Neuronal stem cell (in vitro differentiated cells): Measurements from ENCODE around the gene AQP7.

Source experiments
- DNase-seq: peaks from one replicate; pipeline ENCODE4 v3.0.0-alpha.2; 2013; ENCODE audit warnings: low spot score
- H2AFZ ChIP-seq: one replicate; pipeline ENCODE4 v1.6.1; 2013; ENCODE audit warnings: mild to moderate bottlenecking, low read length, inconsistent platforms
- H2AK5ac ChIP-seq: 2 replicates; pipeline ENCODE4 v1.6.1; 2013; ENCODE audit warnings: low read depth, mild to moderate bottlenecking, inconsistent platforms, low read length, moderate library complexity, mixed read lengths
- H2BK120ac ChIP-seq: 2 replicates; pipeline ENCODE4 v1.6.1; 2013; ENCODE audit warnings: low read depth, mild to moderate bottlenecking, inconsistent platforms, low read length, moderate library complexity, mixed read lengths
- H2BK12ac ChIP-seq: one replicate; pipeline ENCODE4 v1.6.1; 2013; ENCODE audit warnings: low read length, inconsistent platforms
- H2BK15ac ChIP-seq: 2 replicates; pipeline ENCODE4 v1.6.1; 2013; ENCODE audit warnings: mild to moderate bottlenecking, low read length, inconsistent platforms, mixed read lengths
- H2BK5ac ChIP-seq: one replicate; pipeline ENCODE4 v1.6.1; 2013; ENCODE audit warnings: inconsistent platforms, mild to moderate bottlenecking, low read length, moderate library complexity
- H3K14ac ChIP-seq: one replicate; pipeline ENCODE4 v1.6.1; 2013; ENCODE audit warnings: low read length, inconsistent platforms
- H3K18ac ChIP-seq: 2 replicates; pipeline ENCODE4 v1.6.1; 2013; ENCODE audit warnings: low read length, inconsistent platforms
- H3K23ac ChIP-seq: 2 replicates; pipeline ENCODE4 v1.6.1; 2013; ENCODE audit warnings: low read depth, mild to moderate bottlenecking, mixed read lengths, low read length, inconsistent platforms; ENCODE audit not compliant: poor library complexity
- H3K27ac ChIP-seq: replicated peaks from 3 replicates; pipeline ENCODE4 v1.5.1; 2013; ENCODE audit warnings: low read length, inconsistent platforms
- H3K27me3 ChIP-seq, 3 experiments: 2 replicates each; pipeline ENCODE4 v1.6.1; 2013; ENCODE audit warnings: low read length in 3 of 3, mild to moderate bottlenecking in 2 of 3, inconsistent platforms in 1 of 3, low read depth in 1 of 3, mixed read lengths in 1 of 3, moderate library complexity in 1 of 3; ENCODE audit not compliant: control insufficient read depth in 3 of 3, insufficient read depth in 3 of 3
- H3K36me3 ChIP-seq, 2 donors: replicated peaks in 1 of 2; 2 replicates each; pipeline ENCODE4 v1.6.1; 2013; ENCODE audit warnings: low read length in 2 of 2; ENCODE audit not compliant: control insufficient read depth in 2 of 2, insufficient read depth in 2 of 2
- H3K4ac ChIP-seq: 2 replicates; pipeline ENCODE4 v1.6.1; 2013; ENCODE audit warnings: inconsistent platforms, mild to moderate bottlenecking, low read length, moderate library complexity
- H3K4me1 ChIP-seq, 2 donors: 1 replicate in 1 of 2; 2 replicates in 1 of 2; pipeline ENCODE4 v1.6.1; 2013; ENCODE audit warnings: low read length in 2 of 2, low read depth in 1 of 2; ENCODE audit not compliant: control insufficient read depth in 2 of 2, insufficient read depth in 1 of 2
- H3K4me2 ChIP-seq: one replicate; pipeline ENCODE4 v1.6.1; 2013; ENCODE audit warnings: mild to moderate bottlenecking, low read length, inconsistent platforms; ENCODE audit not compliant: insufficient read depth, poor library complexity, severe bottlenecking
- H3K4me3 ChIP-seq, 2 donors: 2 replicates each; pipeline ENCODE4 v1.5.1; 2013; ENCODE audit warnings: low read length in 2 of 2, mild to moderate bottlenecking in 2 of 2, inconsistent platforms in 1 of 2, moderate library complexity in 1 of 2
- H3K79me1 ChIP-seq: one replicate; pipeline ENCODE4 v1.6.1; 2013; ENCODE audit warnings: low read depth, mild to moderate bottlenecking, inconsistent platforms, low read length, moderate library complexity
- H3K9ac ChIP-seq: one replicate; pipeline ENCODE4 v1.6.1; 2013; ENCODE audit warnings: mild to moderate bottlenecking, low read depth, low read length, inconsistent platforms; ENCODE audit not compliant: poor library complexity
- H3K9me3 ChIP-seq, 2 donors: replicated peaks in 1 of 2; 2 replicates each; pipeline versions ENCODE3 to v1.6.1; 2013; ENCODE audit warnings: low read length in 2 of 2, mild to moderate bottlenecking in 2 of 2, inconsistent platforms in 1 of 2, low read depth in 1 of 2, mixed read lengths in 1 of 2, moderate library complexity in 1 of 2; ENCODE audit not compliant: control insufficient read depth in 2 of 2, insufficient read depth in 1 of 2
- H4K8ac ChIP-seq: one replicate; pipeline ENCODE4 v1.6.1; 2013; ENCODE audit warnings: low read depth, mild to moderate bottlenecking, inconsistent platforms, low read length, moderate library complexity
- H4K91ac ChIP-seq: one replicate; pipeline ENCODE4 v1.6.1; 2013; ENCODE audit warnings: low read length, low read depth, mild to moderate bottlenecking, inconsistent platforms; ENCODE audit not compliant: poor library complexity
- WGBS, 2 donors: extraction: QIAGEN DNeasy Blood & Tissue Kit; methylation state at CpG; one replicate each; pipeline ENCODE4 v1.1.7; 2013; ENCODE audit warnings: missing lambda C conversion rate in 2 of 2, mixed read lengths in 1 of 2; ENCODE audit not compliant: insufficient read length in 2 of 2, insufficient replicate concordance in 1 of 2; ENCODE audit errors: extremely low coverage in 2 of 2; 5-methylcytosine and 5-hydroxymethylcytosine counted together

AQP7 gene

DNA sequence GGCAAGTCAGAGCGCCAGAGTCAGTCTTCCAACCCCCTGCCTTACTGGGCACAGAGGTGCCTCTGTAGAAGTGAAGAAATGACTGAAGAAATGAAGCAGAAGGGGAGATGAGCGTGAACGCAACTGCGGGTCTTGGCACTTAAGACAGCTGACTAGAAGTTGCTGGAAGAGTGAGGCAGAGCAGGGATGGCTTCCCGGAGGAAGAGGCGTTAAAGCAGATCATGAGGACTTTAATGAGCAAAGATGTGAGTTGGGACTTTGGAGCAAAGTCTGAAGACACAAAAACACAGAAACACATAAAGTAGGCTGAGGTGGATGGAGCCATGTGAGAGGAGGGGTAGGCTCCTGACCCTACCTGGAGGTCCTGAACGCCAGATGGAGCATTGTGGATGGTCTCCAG, 37.8 kb upstream of the AQP7 start:
- no peaks in the 10 kb centered on the region for H3K36me3 ChIP-seq
- no peaks in the 10 kb centered on the region for H3K79me1 ChIP-seq
- H2BK12ac ChIP-seq, result no peak overlapping the region
- no peak overlapping the region for H2BK5ac ChIP-seq
- no peak overlapping the region for H3K9ac ChIP-seq
- H3K27me3 ChIP-seq, result peaks cover 0 to 45% (median 0%) of the 10 kb centered on the region in 3 experiments
- no peak overlapping the region for H2AK5ac ChIP-seq
- H3K23ac ChIP-seq, result no peak overlapping the region
- peak overlapping the region; percentile 52 for H3K18ac ChIP-seq
- no peak overlapping the region for H2AFZ ChIP-seq
- no peak overlapping the region for H4K8ac ChIP-seq
- no peak overlapping the region for H3K27ac ChIP-seq
- H2BK120ac ChIP-seq, result no peak overlapping the region
- DNase-seq, result no peak
- no peak overlapping the region for H3K14ac ChIP-seq
- H3K4me3 ChIP-seq, result no peak overlapping the region
- no CpG with 5 or more reads among the region's 7 CpGs for WGBS, 2 donors
- H3K4me1 ChIP-seq, result peaks cover 0 to 18% of the 10 kb centered on the region in 2 donors
- no peaks in the 10 kb centered on the region for H3K9me3 ChIP-seq
- no peak overlapping the region for H4K91ac ChIP-seq
- H3K4me2 ChIP-seq, result no peak overlapping the region
- no peak overlapping the region for H3K4ac ChIP-seq
- peak overlapping the region; percentile 74 for H2BK15ac ChIP-seq

DNA sequence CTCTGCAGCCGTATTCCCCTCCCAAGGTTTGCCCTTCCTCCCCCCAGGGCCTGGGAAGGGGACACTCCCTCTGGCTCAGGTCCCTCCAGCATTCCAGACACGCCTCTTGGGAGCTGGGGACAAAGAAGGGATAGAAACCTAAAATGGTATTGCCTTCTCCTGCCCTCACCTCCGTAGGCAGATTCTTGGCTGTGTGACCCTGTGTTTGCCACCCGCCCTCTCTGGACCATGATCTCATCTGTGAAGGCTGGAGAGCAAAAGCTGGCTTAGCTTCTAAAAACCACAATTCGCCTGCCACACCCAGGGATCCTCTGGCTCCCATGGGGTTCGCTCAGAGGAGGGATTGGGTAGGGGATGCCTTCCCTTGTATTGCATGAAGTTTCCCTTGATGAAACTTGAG, 37.4 kb upstream of the AQP7 start:
- no CpG with 5 or more reads among the region's 6 CpGs for WGBS, 2 donors
- H2AFZ ChIP-seq, result no peak overlapping the region

DNA sequence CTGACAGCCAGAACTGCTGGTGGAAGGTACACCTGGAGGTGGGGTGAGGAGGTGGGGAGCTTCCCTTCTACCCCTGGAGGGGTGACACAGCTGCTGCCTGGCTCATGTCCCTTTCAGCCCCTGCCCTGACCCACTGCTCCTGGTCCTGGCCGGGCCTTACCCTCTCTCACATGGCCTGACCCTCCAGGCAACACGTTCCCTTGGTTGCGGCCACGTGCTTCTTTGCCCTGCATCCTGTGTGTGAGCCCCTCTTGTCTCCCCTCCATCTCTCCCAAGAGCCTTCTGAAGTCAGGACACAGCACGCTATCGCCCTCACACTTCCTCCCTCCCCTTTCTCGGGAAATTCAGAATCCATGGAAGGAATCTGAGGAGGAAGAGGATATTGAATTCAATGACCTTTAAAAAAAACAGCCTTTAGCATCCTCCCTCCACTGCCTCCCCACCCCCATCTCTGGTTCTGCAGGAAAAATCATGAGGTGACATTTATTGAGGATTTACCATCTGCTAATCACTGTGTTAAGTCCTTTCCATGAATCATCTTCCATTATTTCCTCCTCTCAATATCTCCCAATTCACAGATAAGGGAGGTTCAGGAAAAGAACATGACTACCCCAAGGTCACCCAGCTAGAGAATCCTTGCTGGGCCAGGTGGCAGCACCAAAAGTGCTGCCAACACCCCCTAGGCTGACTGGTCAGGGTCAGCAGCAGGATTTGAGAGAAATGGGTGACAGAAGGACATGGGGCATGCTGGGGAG, 36.7 kb upstream of the AQP7 start:
- WGBS, 2 donors, result no CpG with 5 or more reads among the region's 7 CpGs
- H4K8ac ChIP-seq, result no peak overlapping the region
- H3K4me2 ChIP-seq, result no peak overlapping the region
- no peaks in the 10 kb centered on the region for H3K79me1 ChIP-seq
- H2AFZ ChIP-seq, result no peak overlapping the region
- DNase-seq, result no peak
- H2AK5ac ChIP-seq, result peak overlapping the region; percentile 11
- H3K14ac ChIP-seq, result peak overlapping the region; percentile 42
- peak overlapping the region; percentile 86 for H2BK15ac ChIP-seq
- no peaks in the 10 kb centered on the region for H3K9me3 ChIP-seq
- peak overlapping the region; percentile 95 for H2BK120ac ChIP-seq
- no peak overlapping the region for H3K4me3 ChIP-seq
- peak overlapping the region; percentile 8 for H3K23ac ChIP-seq
- H3K4me1 ChIP-seq, result peaks cover 0 to 18% of the 10 kb centered on the region in 2 donors
- no peak overlapping the region for H3K9ac ChIP-seq
- H2BK12ac ChIP-seq, result no peak overlapping the region
- peak overlapping the region; percentile 89 for H3K18ac ChIP-seq
- H2BK5ac ChIP-seq, result no peak overlapping the region
- H3K27me3 ChIP-seq, result peaks cover 0 to 42% (median 0%) of the 10 kb centered on the region in 3 experiments
- no peak overlapping the region for H3K27ac ChIP-seq
- H3K36me3 ChIP-seq, result no peaks in the 10 kb centered on the region
- H3K4ac ChIP-seq, result peak overlapping the region; percentile 12
- no peak overlapping the region for H4K91ac ChIP-seq

More for the DNA sequence above, 37.4 kb upstream of the AQP7 start:
- no peaks in the 10 kb centered on the region for H3K36me3 ChIP-seq
- no peak overlapping the region for H2BK120ac ChIP-seq
- no peak overlapping the region for H3K4ac ChIP-seq
- H3K27me3 ChIP-seq, result peaks cover 0 to 41% (median 0%) of the 10 kb centered on the region in 3 experiments
- no peak overlapping the region for H3K4me2 ChIP-seq
- no peak overlapping the region for H2BK15ac ChIP-seq
- no peak overlapping the region for H3K18ac ChIP-seq
- H3K79me1 ChIP-seq, result no peaks in the 10 kb centered on the region
- no peak overlapping the region for H3K23ac ChIP-seq
- peak overlapping the region; percentile 11 for H2AK5ac ChIP-seq
- H3K4me3 ChIP-seq, result no peak overlapping the region
- DNase-seq, result no peak
- peaks cover 0 to 18% of the 10 kb centered on the region in 2 donors for H3K4me1 ChIP-seq
- H2BK5ac ChIP-seq, result no peak overlapping the region
- no peak overlapping the region for H2BK12ac ChIP-seq
- peak overlapping the region; percentile 39 for H3K14ac ChIP-seq
- no peak overlapping the region for H3K9ac ChIP-seq
- H4K8ac ChIP-seq, result no peak overlapping the region
- no peak overlapping the region for H4K91ac ChIP-seq
- H3K27ac ChIP-seq, result no peak overlapping the region
- no peaks in the 10 kb centered on the region for H3K9me3 ChIP-seq

DNA sequence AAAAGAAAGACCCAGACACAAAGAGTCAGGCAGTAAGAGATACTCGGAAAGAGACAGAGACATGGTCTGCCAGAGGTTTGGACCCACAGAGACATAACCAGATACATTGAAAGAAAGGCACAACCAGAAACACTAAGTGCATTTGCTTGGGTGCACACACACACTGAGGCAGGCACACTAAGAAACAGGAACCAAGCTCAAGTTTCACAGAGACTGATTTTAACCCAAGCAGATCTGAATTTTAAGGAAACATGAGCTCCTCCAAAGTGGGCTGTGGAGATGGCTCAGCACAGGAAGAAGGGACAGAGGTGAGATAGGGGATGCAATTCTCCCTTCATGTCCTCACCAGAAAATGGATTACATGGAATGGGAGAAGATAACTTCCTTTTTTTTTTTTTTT, 35.5 kb upstream of the AQP7 start:
- Histone ChIP-seq H2BK120ac (no peak overlapping the region), H4K91ac (no peak overlapping the region), H3K4me1 (peaks cover 0 to 12% of the 10 kb centered on the region in 2 donors), H2BK5ac (no peak overlapping the region), H3K27ac (no peak overlapping the region), H3K18ac (no peak overlapping the region), H3K27me3 (peaks cover 0 to 39% (median 0%) of the 10 kb centered on the region in 3 experiments), H3K79me1 (no peaks in the 10 kb centered on the region), H4K8ac (no peak overlapping the region), H2BK12ac (no peak overlapping the region), H2AFZ (no peak overlapping the region), H3K9ac (no peak overlapping the region), H3K4me2 (no peak overlapping the region), H3K36me3 (no peaks in the 10 kb centered on the region), H3K4me3 (no peak overlapping the region), H3K4ac (no peak overlapping the region), H3K23ac (no peak overlapping the region), H3K9me3 (no peaks in the 10 kb centered on the region), H2AK5ac (no peak overlapping the region), H3K14ac (no peak overlapping the region), H2BK15ac (no peak overlapping the region)
- WGBS, 2 donors, result no CpG with 5 or more reads among the region's 1 CpG
- no peak for DNase-seq
